ENCODE data around the gene S100A5. TPM values are rescaled to one million over a fixed set of nuclear protein-coding genes. Genes with fewer than 3 reads are reported as not detected.

The S100A5 gene
- total and polyA plus RNA-seq, 2 of the 8 experiments (the other 6 are each of a cell fraction or from before 2014, with no cell fraction given): not detected

DNA sequence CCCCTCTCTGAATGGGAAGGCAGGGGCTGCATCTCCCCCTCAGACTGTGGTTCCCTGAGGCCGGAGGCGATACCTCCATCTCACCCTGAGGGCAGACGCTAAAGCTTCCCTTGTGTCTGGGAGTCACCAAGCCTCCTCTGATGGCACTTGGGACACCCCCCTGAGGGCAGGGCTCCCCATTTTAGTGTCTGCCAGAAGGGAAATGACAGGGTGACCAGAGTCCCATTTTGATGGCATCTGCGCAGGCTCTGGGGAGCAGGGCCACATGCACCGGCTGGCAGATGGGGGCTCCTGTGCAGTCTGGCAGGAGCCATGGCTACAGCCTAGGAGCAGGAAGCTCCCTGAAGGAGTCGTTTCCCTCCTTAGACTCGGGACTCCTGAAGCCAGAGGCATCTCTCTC, 23.3 kb upstream of the S100A5 start:
- Histone ChIP-seq H4K5ac (ENCODE audit: insufficient read length, low read depth, low read length) (no peak overlapping the region), H3K27ac (ENCODE audit: low read depth, low read length) (no peak overlapping the region)
- POLR2A ChIA-PET (ENCODE audit: partially characterized antibody): interaction anchor here (1.0 to 2.2 kb wide), 5 partner anchors 10 to 77 kb away, joined by 3 to 6 read pairs (median 3); partner anchors contain the start of genes CHTOP and S100A13
- TF ChIP-seq JUN (IDR thresholded peaks at IDR 0.05; ENCODE audit: low read depth, low read length): no peak
- no peak for TF ChIP-seq GTF2F1 (IDR thresholded peaks at IDR 0.05; ENCODE audit: borderline replicate concordance, low read depth, low read length)
- TF ChIP-seq HDAC6 (IDR thresholded peaks at IDR 0.05; ENCODE audit: low read depth, low read length): no peak
- no peak for TF ChIP-seq JUND (IDR thresholded peaks at IDR 0.05; ENCODE audit: low read length)
- no peak for TF ChIP-seq KDM5A (IDR thresholded peaks at IDR 0.05; ENCODE audit: low read length)
- TF ChIP-seq CHD2 (IDR thresholded peaks at IDR 0.05; ENCODE audit: low read length): no peak
- no peak for TF ChIP-seq CREB1 (IDR thresholded peaks at IDR 0.05)
- TF ChIP-seq, protein P1, sequence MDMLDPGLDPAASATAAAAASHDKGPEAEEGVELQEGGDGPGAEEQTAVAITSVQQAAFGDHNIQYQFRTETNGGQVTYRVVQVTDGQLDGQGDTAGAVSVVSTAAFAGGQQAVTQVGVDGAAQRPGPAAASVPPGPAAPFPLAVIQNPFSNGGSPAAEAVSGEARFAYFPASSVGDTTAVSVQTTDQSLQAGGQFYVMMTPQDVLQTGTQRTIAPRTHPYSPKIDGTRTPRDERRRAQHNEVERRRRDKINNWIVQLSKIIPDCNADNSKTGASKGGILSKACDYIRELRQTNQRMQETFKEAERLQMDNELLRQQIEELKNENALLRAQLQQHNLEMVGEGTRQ (IDR thresholded peaks at IDR 0.05; ENCODE audit: low read length): no peak
- no peak for TF ChIP-seq POU5F1 (IDR thresholded peaks at IDR 0.05; ENCODE audit: low read depth, low read length)
- no peak for TF ChIP-seq TBP (IDR thresholded peaks at IDR 0.05; ENCODE audit: low read depth, low read length)
- no peak for TF ChIP-seq SIX5 (IDR thresholded peaks at IDR 0.05; ENCODE audit: low read depth, low read length)
- TF ChIP-seq CTBP2 (IDR thresholded peaks at IDR 0.05; ENCODE audit: borderline replicate concordance, insufficient read depth, insufficient read length, low read length): no peak
- TF ChIP-seq SIN3A (conservative IDR thresholded peaks at IDR 0.05 in 1 of 2, IDR thresholded peaks at IDR 0.05 in 1 of 2; ENCODE audit: low read depth in 1 of 2, low read length in 2 of 2): no peak
- no peak for TF ChIP-seq ASH2L (IDR thresholded peaks at IDR 0.05; ENCODE audit: low read length)

More for the DNA sequence above, 23.3 kb upstream of the S100A5 start:
- H2BK15ac ChIP-seq (ENCODE audit: low read length): peak overlapping the region; percentile 61
- WGBS, 2 experiments (ENCODE audit: extremely low coverage in 1 of 2, insufficient coverage in 1 of 2, insufficient read length in 1 of 2, insufficient replicate concordance in 2 of 2, low coverage in 1 of 2, low lambda C conversion rate in 2 of 2, missing lambda C conversion rate in 1 of 2): 94% methylated on average over 7 of the region's 7 CpGs; no CpG with 5 or more reads in 1 of the 2 experiments
- DNase-seq (ENCODE audit: low read depth in 1 of 2, low spot score in 2 of 2) (no peak), FAIRE-seq (no peak)
- no peaks in the 10 kb centered on the region for H3K79me2 ChIP-seq (ENCODE audit: control insufficient read depth in 1 of 2, insufficient read depth in 2 of 2, low read length in 2 of 2)
- peak overlapping the region; percentile 10 for H4K91ac ChIP-seq (replicated peaks; ENCODE audit: insufficient read length, low read length)
- H2BK120ac ChIP-seq (replicated peaks; ENCODE audit: low read depth, low read length): no peak overlapping the region
- no peak overlapping the region for H3K4ac ChIP-seq (replicated peaks; ENCODE audit: insufficient read length, low read depth, low read length)
- no peak overlapping the region for H3K18ac ChIP-seq (ENCODE audit: extremely low read depth, low read length)
- no peak overlapping the region for H3K56ac ChIP-seq (replicated peaks; ENCODE audit: insufficient read length, low read depth, low read length)
- H3K4me1 ChIP-seq (replicated peaks in 1 of 4; ENCODE audit: control insufficient read depth in 3 of 4, insufficient read depth in 4 of 4, low read length in 3 of 4): peaks cover 11 to 26% (median 20%) of the 10 kb centered on the region in 4 experiments
- H3K36me3 ChIP-seq (ENCODE audit: control insufficient read depth in 2 of 4, insufficient read depth in 4 of 4, low read length in 3 of 4): no peaks in the 10 kb centered on the region
- no peak overlapping the region for H4K8ac ChIP-seq (ENCODE audit: extremely low read depth, insufficient read depth, low read length)
- no peak overlapping the region for H2AFZ ChIP-seq (ENCODE audit: low read length)
- no peaks in the 10 kb centered on the region; the same call in 1 of the 2 replicates for H3K23me2 ChIP-seq (ENCODE audit: low read depth, low read length)
- no peak overlapping the region for H3K4me2 ChIP-seq (ENCODE audit: insufficient read depth in 1 of 2, low read depth in 2 of 2, low read length in 2 of 2)
- H3K4me3 ChIP-seq (ENCODE audit: extremely low read depth in 1 of 4, insufficient read depth in 2 of 4, low read depth in 3 of 4, low read length in 4 of 4): no peak overlapping the region
- peak overlapping the region; percentile 68; the same call in 1 of the 2 replicates for H2BK12ac ChIP-seq (ENCODE audit: low read depth, low read length)
- no peaks in the 10 kb centered on the region for H4K20me1 ChIP-seq (replicated peaks in 1 of 2; ENCODE audit: control insufficient read depth in 1 of 2, insufficient read depth in 2 of 2, low read length in 2 of 2)
- H2BK20ac ChIP-seq (ENCODE audit: low read length): 0 out of 2 replicates have a peak overlapping the region, but pooled peaks have one; percentile 48
- H3K9me3 ChIP-seq (ENCODE audit: insufficient read depth in 2 of 2, low read depth in 1 of 2, low read length in 1 of 2): no peaks in the 10 kb centered on the region
- CTCF ChIA-PET (ENCODE audit: partially characterized antibody): interaction anchor here (1.0 to 5.9 kb wide), 10 partner anchors 11 to 62 kb away, joined by 3 to 55 read pairs (median 7); partner anchors contain the start of genes S100A14, S100A4 and S100A6
- H2BK5ac ChIP-seq (ENCODE audit: low read depth, low read length): no peak overlapping the region
- no peak overlapping the region for H3K23ac ChIP-seq (ENCODE audit: insufficient read length)
- H2AK5ac ChIP-seq (ENCODE audit: low read depth, low read length): no peak overlapping the region
- no peaks in the 10 kb centered on the region for H3K79me1 ChIP-seq (ENCODE audit: low read depth, low read length)
- no peak overlapping the region for H3K14ac ChIP-seq (ENCODE audit: insufficient read length)
- H3K9ac ChIP-seq (replicated peaks in 1 of 4; ENCODE audit: extremely low read depth in 1 of 4, low read depth in 3 of 4, low read length in 3 of 4): no peak overlapping the region
- 0 out of 7 replicates have a peak, but pooled peaks cover 0 to 4% (median 0%) of the 10 kb centered on the region in 4 experiments for H3K27me3 ChIP-seq (replicated peaks in 1 of 4; ENCODE audit: control insufficient read depth in 3 of 4, extremely low read depth in 1 of 4, insufficient read depth in 3 of 4, low read length in 3 of 4)

Data from H1 (cell line).